ENCODE measurements around the gene TRAM2. TPM values are rescaled to one million over a fixed set of nuclear protein-coding genes. Genes with fewer than 3 reads are reported as not detected.

Gene TRAM2
- total RNA-seq, 1 experiment from 2014 or later = 21.3 TPM

- Histone ChIP-seq H2AFZ (ENCODE audit: low read depth, low read length, poor library complexity, severe bottlenecking) (no peak overlapping the region), H3K9me3 (ENCODE audit: control insufficient read depth in 1 of 2, insufficient read depth in 1 of 2, low read depth in 1 of 2, low read length in 2 of 2) (no peaks in the 10 kb centered on the region), H3K9me2 (ENCODE audit: insufficient read depth) (0 out of 2 replicates have a peak, but pooled peaks cover 3% of the 10 kb centered on the region), H3K9ac (ENCODE audit: low read length) (no peak overlapping the region), H3K27me3 (ENCODE audit: insufficient read depth, low read length) (no peaks in the 10 kb centered on the region), H4K20me1 (ENCODE audit: insufficient read depth) (0 out of 2 replicates have a peak, but pooled peaks cover 3% of the 10 kb centered on the region), H3K4me1 (ENCODE audit: control insufficient read depth in 1 of 2, insufficient read depth in 2 of 2, low read length in 2 of 2) (peaks cover 0 to 18% of the 10 kb centered on the region in 2 experiments; a peak in 2 of 4 replicates), H3K27ac (ENCODE audit: low read depth, low read length) (no peak overlapping the region), H3K36me3 (ENCODE audit: control insufficient read depth in 1 of 2, insufficient read depth in 2 of 2, low read length in 2 of 2) (no peaks in the 10 kb centered on the region), H3K4me2 (ENCODE audit: low read length) (no peak overlapping the region), H3K4me3 (replicated peaks in 1 of 2; ENCODE audit: low read depth in 1 of 2, low read length in 2 of 2) (no peak overlapping the region), H3K79me2 (ENCODE audit: insufficient read depth, low read length) (peaks cover 90% of the 10 kb centered on the region)
- DNase-seq (ENCODE audit: low read depth, low spot score) (no peak), ATAC-seq (no peak)
- no TSS peak for BruUV-seq (replicated peaks)
- RAD21 ChIA-PET (ENCODE audit: low non-redundant PET in 1 of 2, low total read pairs in 2 of 2, uncharacterized antibody in 2 of 2, unreplicated experiment in 2 of 2) = no interaction called here
- intact Hi-C loops (cut with micrococcal nuclease) = no loop called here
- TF ChIP-seq ELF1 (IDR thresholded peaks at IDR 0.05; ENCODE audit: borderline replicate concordance, low read depth) (no peak), ATF3 (IDR thresholded peaks at IDR 0.05) (no peak), SRF (IDR thresholded peaks at IDR 0.05; ENCODE audit: low read depth) (no peak), EZH2phosphoT487 (IDR thresholded peaks at IDR 0.05; ENCODE audit: borderline replicate concordance) (no peak), TCF7L2 (IDR thresholded peaks at IDR 0.05; ENCODE audit: borderline replicate concordance, extremely low read depth, insufficient read depth, insufficient read length) (no peak), YY1 (IDR thresholded peaks at IDR 0.05; ENCODE audit: extremely low read depth, insufficient replicate concordance, low read depth, low read length) (no peak), POLR2A (IDR thresholded peaks at IDR 0.05; ENCODE audit: borderline replicate concordance, extremely low read depth, insufficient read depth, insufficient read length) (no peak), SIN3A (IDR thresholded peaks at IDR 0.05; ENCODE audit: low read depth) (no peak), SP1 (IDR thresholded peaks at IDR 0.05; ENCODE audit: low read depth) (no peak), POLR2AphosphoS5 (IDR thresholded peaks at IDR 0.05; ENCODE audit: low read depth, low read length) (no peak), REST (IDR thresholded peaks at IDR 0.05; ENCODE audit: low read depth) (no peak), CEBPB (IDR thresholded peaks at IDR 0.05; ENCODE audit: low read depth) (no peak), RAD21 (IDR thresholded peaks at IDR 0.05; ENCODE audit: low read depth) (no peak), FOSL1 (IDR thresholded peaks at IDR 0.05; ENCODE audit: low read depth) (no peak), JUND (IDR thresholded peaks at IDR 0.05) (no peak), EGR1 (IDR thresholded peaks at IDR 0.05; ENCODE audit: low read depth) (no peak)
- CTCF ChIA-PET = no interaction called here
- POLR2A ChIA-PET = no interaction called here
Measured at GRCh38 chr6:52570291-52570700, 6.6 kb downstream of the TRAM2 start.
